ENCODE measurements around the gene AFF4. TPM values are rescaled to one million over a fixed set of nuclear protein-coding genes. Genes with fewer than 3 reads are reported as not detected.
"Not testable (repeated sequence)": the region's sequence is repeated elsewhere in the genome, so short reads cannot be mapped to it uniquely, and the experiment has no call there.

AFF4 gene
- polyA plus RNA-seq, 2 of the 4 experiments (the other 2 are of a cell fraction): 22.1 to 43.5 TPM

- ChIA-PET POLR2A (no interaction called here), CTCF (no interaction called here)
- DNase-seq (ENCODE audit: low read depth in 1 of 2, low spot score in 1 of 2) (no peak), FAIRE-seq (no peak), ATAC-seq (no peak)
- Histone ChIP-seq H3K4me1 (no peaks in the 10 kb centered on the region), H3K4me2 (no peak overlapping the region), H3K4me3 (no peak overlapping the region), H3K9me3 (no peaks in the 10 kb centered on the region), H3K27ac (no peak overlapping the region)
- no peak for TF ChIP-seq RAD21 (conservative IDR thresholded peaks at IDR 0.05 in 1 of 2, IDR thresholded peaks at IDR 0.05 in 1 of 2)
- TF ChIP-seq E2F6 (IDR thresholded peaks at IDR 0.05; ENCODE audit: borderline replicate concordance, low read depth): no peak
- TF ChIP-seq NFE2L2 (conservative IDR thresholded peaks at IDR 0.05; ENCODE audit: low read length): no peak
- no peak for TF ChIP-seq GATA3 (IDR thresholded peaks at IDR 0.05; ENCODE audit: borderline replicate concordance)
- no peak for TF ChIP-seq RCOR1 (IDR thresholded peaks at IDR 0.05; ENCODE audit: low read depth, low read length)
- no peak for TF ChIP-seq ZFP36 (IDR thresholded peaks at IDR 0.05; ENCODE audit: borderline replicate concordance, partially characterized antibody)
- WGBS (ENCODE audit: missing lambda C conversion rate): 59% methylated on average over 1 of the region's 1 CpG
Observed at GRCh38 chr5:132996307-132996706, 32.9 kb upstream of the AFF4 start.

GRCh38 chr5:132987531-132988408 lies 24.3 kb upstream of the AFF4 start:
- no peak overlapping the region for H3K4me2 ChIP-seq
- WGBS (ENCODE audit: missing lambda C conversion rate): 84% methylated on average over 28 of the region's 28 CpGs
- ChIA-PET POLR2A (no interaction called here), CTCF (no interaction called here)
- no peak for DNase-seq (ENCODE audit: low read depth in 1 of 2, low spot score in 1 of 2)
- H3K4me1 ChIP-seq: no peaks in the 10 kb centered on the region
- TF ChIP-seq RCOR1 (IDR thresholded peaks at IDR 0.05; ENCODE audit: low read depth, low read length) (no peak), FOSL2 (IDR thresholded peaks at IDR 0.05) (no peak), FOSL2 (CRISPR knock-in tag; IDR thresholded peaks at IDR 0.05) (no peak), FOSB (CRISPR knock-in tag; IDR thresholded peaks at IDR 0.05) (no peak), ZC3H11A (IDR thresholded peaks at IDR 0.05) (no peak)
- no peaks in the 10 kb centered on the region for H3K9me3 ChIP-seq
- FAIRE-seq: no peak
- no peak for ATAC-seq
- H3K4me3 ChIP-seq: no peak overlapping the region
- H3K27ac ChIP-seq: no peak overlapping the region

- ATAC-seq; H3K4me1 ChIP-seq; H3K27ac ChIP-seq; POLR2A ChIA-PET; H3K4me2 ChIP-seq; H3K9me3 ChIP-seq; CTCF ChIA-PET; FAIRE-seq; H3K4me3 ChIP-seq; DNase-seq (ENCODE audit: low read depth in 1 of 2, low spot score in 1 of 2): not testable (repeated sequence)
- WGBS (ENCODE audit: missing lambda C conversion rate): 94% methylated on average over 10 of the region's 30 CpGs
Observed at GRCh38 chr5:132982971-132983370, 19.5 kb upstream of the AFF4 start.

GRCh38 chr5:132981288-132981687 lies 17.9 kb upstream of the AFF4 start:
- 52% methylated on average over 3 of the region's 3 CpGs for WGBS (ENCODE audit: missing lambda C conversion rate)
- no peak overlapping the region for H3K4me2 ChIP-seq
- ChIA-PET CTCF (no interaction called here), POLR2A (no interaction called here)
- no peak overlapping the region for H3K4me3 ChIP-seq
- FAIRE-seq (no peak), ATAC-seq (no peak), DNase-seq (ENCODE audit: low read depth in 1 of 2, low spot score in 1 of 2) (no peak)
- peaks cover 18% of the 10 kb centered on the region for H3K9me3 ChIP-seq
- H3K4me1 ChIP-seq: no peaks in the 10 kb centered on the region
- no peak overlapping the region for H3K27ac ChIP-seq
- TF ChIP-seq MAFK (IDR thresholded peaks at IDR 0.05; ENCODE audit: partially characterized antibody): no peak
- TF ChIP-seq GATA3 (IDR thresholded peaks at IDR 0.05; ENCODE audit: borderline replicate concordance): no peak
- TF ChIP-seq CTCF (IDR thresholded peaks at IDR 0.05): no peak
- TF ChIP-seq TP53 (CRISPR knock-in tag; IDR thresholded peaks at IDR 0.05): no peak
- TF ChIP-seq ATOH8 (CRISPR knock-in tag; IDR thresholded peaks at IDR 0.05; ENCODE audit: low read depth): no peak
- TF ChIP-seq CHD4 (IDR thresholded peaks at IDR 0.05; ENCODE audit: borderline replicate concordance): no peak
- no peak for TF ChIP-seq RCOR1 (IDR thresholded peaks at IDR 0.05; ENCODE audit: low read depth, low read length)
- TF ChIP-seq CEBPB (IDR thresholded peaks at IDR 0.05): no peak
- no peak for TF ChIP-seq ZC3H11A (IDR thresholded peaks at IDR 0.05)
- no peak for TF ChIP-seq BHLHE40 (IDR thresholded peaks at IDR 0.05; ENCODE audit: low read depth, low read length)
- no peak for TF ChIP-seq HMGXB4 (CRISPR knock-in tag; IDR thresholded peaks at IDR 0.05; ENCODE audit: borderline replicate concordance)
- TF ChIP-seq HES2 (IDR thresholded peaks at IDR 0.05): no peak

Measured in A549 (cell line).